ENCODE data around the gene FBXL7.

GRCh38 chr5:15635289-15635616 lies 135.3 kb downstream of the FBXL7 start:
- TF ChIP-seq CTCF (IDR thresholded peaks at IDR 0.05) (no peak), POLR2A (IDR thresholded peaks at IDR 0.05) (no peak)
